NCI-H146 (cell line): ENCODE results near the gene GCC1.
"Not testable (repeated sequence)": the region's sequence is repeated elsewhere in the genome, so short reads cannot be mapped to it uniquely, and the experiment has no call there.

Source experiments
- DNase-seq: peaks from one replicate; lab custom pipeline; 2025; lab: John Stamatoyannopoulos, UW

The GCC1 gene

DNA sequence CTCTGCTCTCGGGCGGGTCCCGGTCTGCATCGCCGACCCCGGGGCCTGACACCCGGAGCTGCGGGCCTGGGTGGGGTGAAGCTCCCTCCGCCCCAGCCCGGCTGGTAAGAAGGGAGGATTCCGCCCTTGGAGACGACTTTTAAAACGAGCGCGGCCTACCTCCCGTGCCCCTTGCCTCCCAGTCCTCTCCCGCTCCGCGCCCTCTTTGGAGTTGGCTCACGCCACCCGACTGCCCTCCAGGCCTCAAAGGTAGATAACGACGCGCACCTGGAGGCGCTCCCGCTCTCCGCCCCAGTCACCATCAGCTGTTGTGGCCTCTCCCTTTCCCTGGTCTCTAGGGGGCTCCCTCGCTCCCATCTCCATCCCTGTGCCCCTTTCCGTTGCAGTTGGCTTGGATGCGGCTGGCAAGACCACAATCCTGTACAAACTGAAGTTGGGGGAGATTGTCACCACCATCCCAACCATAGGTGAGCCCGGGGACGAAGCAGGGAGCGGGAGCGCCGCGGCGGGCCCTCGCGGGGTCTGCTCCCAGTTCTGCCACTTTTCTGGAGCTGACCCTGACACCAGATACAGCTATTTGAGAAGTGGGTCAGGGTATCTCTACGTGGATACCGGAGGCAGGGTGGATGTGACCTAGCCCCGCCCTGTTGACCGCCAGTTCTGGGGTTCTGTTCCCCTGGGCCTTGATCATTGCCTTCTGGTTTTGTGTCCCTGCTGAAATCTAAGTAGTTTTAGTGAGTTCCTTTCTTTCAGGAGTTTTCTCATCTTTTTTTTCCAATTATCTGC lies 3.5 kb upstream of the GCC1 start:
- peak; percentile 80 for DNase-seq

DNA sequence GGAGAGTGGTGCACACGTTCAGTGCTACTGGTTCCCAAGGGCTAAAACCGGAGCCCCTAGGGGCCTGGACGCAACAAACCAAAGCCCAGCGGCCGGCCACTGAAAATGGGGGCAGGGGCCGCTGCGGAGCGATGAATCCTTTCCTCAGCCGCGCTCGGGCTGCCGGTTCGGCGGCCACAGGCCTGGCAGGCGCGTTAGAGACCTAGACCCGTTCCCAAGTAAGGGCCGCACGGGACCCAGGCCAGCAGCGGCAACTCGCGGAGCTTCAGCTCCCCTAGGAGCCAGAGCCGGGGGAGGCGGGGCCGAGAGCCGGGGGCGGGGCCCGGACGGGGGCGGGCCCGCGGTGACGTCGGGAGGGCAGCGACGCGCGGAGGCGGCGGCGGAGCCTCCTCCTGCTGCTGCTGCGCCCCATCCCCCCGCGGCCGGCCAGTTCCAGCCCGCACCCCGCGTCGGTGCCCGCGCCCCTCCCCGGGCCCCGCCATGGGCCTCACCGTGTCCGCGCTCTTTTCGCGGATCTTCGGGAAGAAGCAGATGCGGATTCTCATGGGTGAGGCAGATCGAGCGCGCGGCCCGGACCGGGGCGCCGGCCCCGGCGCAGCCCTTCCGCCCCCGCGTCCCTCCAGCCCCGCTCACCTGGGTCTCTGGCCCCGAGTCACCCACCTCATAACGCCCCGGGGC lies 2.8 kb upstream of the GCC1 start, which contains the start of gene ARF5:
Gene ARF5, plus strand, starts transcription at position 393 of the 678 bp plus-strand sequence. Its CDS starts 88 bp downstream, at position 481.
- peak; percentile 80 for DNase-seq

GRCh38 chr7:127587663-127588018 lies 2.2 kb upstream of the GCC1 start:
- no peak for DNase-seq

DNA sequence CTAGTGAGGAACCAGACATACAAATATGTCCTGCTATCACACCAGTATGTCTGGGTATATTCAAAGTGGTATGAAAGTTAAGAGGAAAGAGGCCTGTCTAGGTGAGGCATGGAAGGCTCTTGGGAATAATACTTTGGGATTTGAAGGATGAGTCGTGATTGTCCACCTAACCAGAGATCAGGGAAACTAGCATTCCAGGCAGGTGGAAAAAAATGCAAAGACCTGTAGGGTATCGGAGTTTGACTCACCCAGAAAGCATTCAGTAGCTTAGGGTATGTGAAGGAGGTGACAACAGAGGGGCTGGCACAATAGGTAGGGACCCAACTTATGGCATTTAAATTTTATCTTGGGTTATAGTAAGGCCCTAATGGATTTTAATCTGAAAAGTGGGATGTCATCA lies 950 bp upstream of the GCC1 start:
- no peak for DNase-seq

DNA sequence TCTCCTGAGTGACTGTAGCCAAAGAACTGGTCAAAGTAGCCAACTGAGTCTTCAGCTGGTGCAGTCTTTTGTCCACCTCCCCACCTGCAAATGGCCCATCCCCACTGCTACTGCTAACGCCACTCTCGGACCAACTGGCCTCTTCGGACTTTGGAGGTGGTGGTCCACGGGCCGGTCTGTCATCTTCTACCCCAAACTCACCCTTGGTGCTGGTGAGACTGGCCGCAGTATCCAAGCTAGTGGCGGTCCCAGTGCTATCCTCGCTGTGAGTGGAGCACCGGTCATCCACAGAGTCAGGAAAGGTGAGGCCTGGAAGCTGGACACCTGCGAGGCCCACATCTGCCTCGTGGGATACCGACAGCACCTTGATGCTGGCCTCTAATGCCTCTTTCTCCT lies 750 bp downstream of the GCC1 start:
- DNase-seq, result no peak

DNA sequence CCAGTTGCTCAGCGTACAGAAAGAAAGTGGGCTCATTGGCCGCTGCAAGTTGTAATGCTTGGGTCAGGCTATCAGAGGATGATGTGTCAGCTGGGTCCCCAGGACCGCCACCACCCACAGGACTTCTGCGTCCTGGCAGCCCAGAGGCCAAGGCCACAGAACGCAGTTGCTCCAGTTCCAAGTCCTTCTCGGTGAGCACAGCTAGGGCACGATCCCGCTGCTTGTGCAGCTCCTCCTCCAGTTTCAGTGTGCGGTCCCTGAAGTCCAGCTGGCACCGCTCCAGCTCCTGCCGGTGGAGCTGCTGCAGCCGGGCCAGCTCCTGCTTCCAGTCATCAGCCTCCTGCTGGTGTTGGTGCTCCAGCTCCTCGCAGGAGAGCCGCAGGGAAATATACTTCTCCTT lies 3.0 kb downstream of the GCC1 start:
- no peak for DNase-seq

DNA sequence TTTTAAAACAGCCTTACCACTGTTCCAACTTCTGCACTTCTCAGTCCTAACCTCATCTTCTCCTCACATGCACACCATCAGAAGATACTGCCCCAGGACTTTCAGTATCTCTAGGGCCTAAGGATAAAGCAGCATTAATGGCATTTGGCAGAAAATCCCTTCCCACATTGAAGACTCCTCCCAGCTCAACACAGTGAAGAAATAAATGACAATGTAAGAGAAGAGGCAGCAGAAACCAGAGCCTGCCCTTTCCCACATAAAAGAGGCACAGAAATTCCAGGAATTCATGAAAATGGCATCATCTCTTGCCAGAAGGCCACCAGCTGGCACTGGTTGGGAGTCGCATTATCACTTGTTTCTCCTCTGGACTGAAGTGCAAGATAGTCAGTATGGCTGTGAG lies 3.7 kb downstream of the GCC1 start:
- DNase-seq, result no peak

DNA sequence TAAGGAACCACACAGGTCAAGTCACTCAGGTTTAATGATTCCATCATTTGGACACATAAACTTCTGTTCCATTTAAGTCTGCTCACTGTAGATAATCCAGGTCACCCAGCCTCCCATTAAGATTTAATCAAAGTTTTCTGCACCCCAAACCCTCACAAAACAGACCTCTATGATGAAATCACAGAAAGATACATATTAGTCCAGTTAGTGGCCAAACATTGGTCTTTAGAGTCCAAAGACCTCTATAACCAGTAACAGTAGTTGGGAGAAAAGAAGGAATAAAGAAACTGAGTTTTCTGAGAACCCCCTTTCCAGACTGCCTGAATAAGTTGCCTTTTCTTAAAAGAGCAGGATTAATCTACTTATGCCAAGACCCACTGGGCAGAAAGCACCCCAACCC lies 4.8 kb downstream of the GCC1 start:
- no peak for DNase-seq

GRCh38 chr7:127578711-127579275 lies 6.6 kb downstream of the GCC1 start:
- no peak for DNase-seq

GRCh38 chr7:127578036-127578684 lies 7.2 kb downstream of the GCC1 start:
- no peak for DNase-seq

GRCh38 chr7:127571741-127572505 lies 13.5 kb downstream of the GCC1 start:
- DNase-seq, result no peak

- not testable (repeated sequence) for DNase-seq
Observed at GRCh38 chr7:127568034-127568433, 17.4 kb downstream of the GCC1 start.

- no peak for DNase-seq
Observed at GRCh38 chr7:127566242-127566641, 19.2 kb downstream of the GCC1 start.

GRCh38 chr7:127557803-127558202 lies 27.6 kb downstream of the GCC1 start:
- DNase-seq, result no peak

- DNase-seq, result no peak
Observed at GRCh38 chr7:127556404-127556803, 29.0 kb downstream of the GCC1 start.

- no peak for DNase-seq
Observed at GRCh38 chr7:127551941-127552340, 33.5 kb downstream of the GCC1 start.

GRCh38 chr7:127550247-127550646 lies 35.1 kb downstream of the GCC1 start:
- no peak for DNase-seq

- DNase-seq, result no peak
Observed at GRCh38 chr7:127546313-127546712, 39.1 kb downstream of the GCC1 start.

- no peak for DNase-seq
Observed at GRCh38 chr7:127541548-127541947, 43.8 kb downstream of the GCC1 start.

GRCh38 chr7:127540461-127540860 lies 44.9 kb downstream of the GCC1 start:
- not testable (repeated sequence) for DNase-seq

GRCh38 chr7:127539116-127539515 lies 46.3 kb downstream of the GCC1 start:
- DNase-seq, result no peak

GRCh38 chr7:127536741-127537140 lies 48.7 kb downstream of the GCC1 start:
- no peak for DNase-seq
